ENCODE data around the gene UBE2H.

Gene UBE2H

DNA sequence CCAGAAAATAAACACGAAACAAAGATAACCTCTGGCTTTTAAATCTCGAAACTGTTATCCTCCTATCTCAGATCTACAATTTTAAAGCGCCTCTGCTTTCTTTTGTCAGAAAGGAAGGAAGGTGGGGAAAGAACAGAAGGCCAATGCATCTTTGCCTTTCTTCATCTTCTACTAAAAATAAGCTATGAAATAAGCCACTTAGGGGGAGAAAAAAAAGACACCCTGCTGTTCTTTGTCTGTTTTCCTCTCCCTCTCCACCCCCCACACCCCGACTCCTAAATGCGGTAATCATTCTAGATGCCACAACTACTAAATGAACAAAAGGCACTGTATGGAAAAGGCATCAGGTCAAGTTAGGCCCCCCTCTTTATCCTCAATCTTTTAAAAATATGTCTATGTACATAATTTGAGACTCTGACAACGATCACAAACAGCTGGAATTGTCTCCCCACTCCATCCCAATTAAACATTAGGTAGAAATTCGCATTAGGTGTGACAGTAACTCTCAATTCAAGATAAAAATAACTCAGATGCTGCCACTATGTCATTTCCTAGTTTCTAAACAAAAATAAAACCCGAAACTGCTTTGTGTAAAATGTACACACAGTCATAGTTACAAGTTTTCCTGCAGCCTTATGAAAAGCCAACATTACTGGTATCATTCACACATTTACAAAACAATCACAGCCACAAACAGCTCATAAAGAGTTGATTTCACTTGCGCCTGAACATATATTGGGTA is 2.4 kb downstream of the UBE2H start:
- H3K4me3 ChIP-seq (ENCODE audit: low read depth, low read length), result peak overlapping the region; percentile 95
- no peak for TF ChIP-seq CTCF (IDR thresholded peaks at IDR 0.05; ENCODE audit: borderline replicate concordance, insufficient read depth, low read depth, low read length)

- peak overlapping the region; percentile 47 for H3K4me3 ChIP-seq (ENCODE audit: low read depth, low read length)
- TF ChIP-seq CTCF (IDR thresholded peaks at IDR 0.05; ENCODE audit: borderline replicate concordance, insufficient read depth, low read depth, low read length), result no peak
Observed at GRCh38 chr7:129949292-129950133, 3.2 kb downstream of the UBE2H start.

DNA sequence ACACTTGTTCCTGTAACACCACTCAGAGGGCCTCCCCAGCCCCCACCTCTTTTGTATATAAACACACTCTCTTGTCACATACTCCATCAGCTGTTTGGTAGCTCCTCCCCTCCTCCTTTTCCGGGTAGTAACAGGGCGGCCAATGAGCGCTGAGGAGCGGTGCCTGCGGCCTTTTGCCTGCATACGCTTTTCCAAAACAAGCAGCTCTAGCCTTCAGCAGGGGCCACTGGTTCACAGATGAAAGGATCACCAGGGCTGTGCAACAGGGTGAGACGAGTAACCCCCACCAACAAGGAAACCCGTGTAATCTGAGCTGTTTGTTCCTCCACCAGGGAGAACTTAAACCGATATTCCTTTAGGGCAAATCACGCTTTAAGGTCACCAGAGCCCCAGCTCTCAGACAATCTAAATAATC is 3.9 kb downstream of the UBE2H start:
- peak overlapping the region; percentile 47 for H3K4me3 ChIP-seq (ENCODE audit: low read depth, low read length)
- no peak for TF ChIP-seq CTCF (IDR thresholded peaks at IDR 0.05; ENCODE audit: borderline replicate concordance, insufficient read depth, low read depth, low read length)

- H3K4me3 ChIP-seq (ENCODE audit: low read depth, low read length), result no peak overlapping the region
- no peak for TF ChIP-seq CTCF (IDR thresholded peaks at IDR 0.05; ENCODE audit: borderline replicate concordance, insufficient read depth, low read depth, low read length)
Observed at GRCh38 chr7:129948338-129948737, 4.4 kb downstream of the UBE2H start.

DNA sequence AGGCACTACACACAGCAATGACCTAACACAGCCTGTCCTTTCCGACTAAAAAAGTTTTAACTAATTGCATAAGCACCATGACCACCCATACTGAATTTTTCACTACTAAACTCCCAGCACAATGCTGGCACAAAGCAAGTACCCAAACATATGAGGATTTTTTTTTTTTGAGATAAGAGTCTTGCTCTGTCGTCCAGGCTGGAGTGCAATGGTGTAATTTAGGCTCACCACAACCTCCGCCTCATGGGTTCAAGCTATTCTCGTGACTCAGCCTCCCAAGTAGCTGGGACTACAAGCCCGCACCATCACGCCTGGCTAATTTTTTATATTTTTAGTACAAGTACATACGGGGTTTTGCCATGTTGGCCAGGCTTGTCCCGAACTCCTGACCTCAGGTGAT is 5.1 kb downstream of the UBE2H start:
- no peak for TF ChIP-seq CTCF (IDR thresholded peaks at IDR 0.05; ENCODE audit: borderline replicate concordance, insufficient read depth, low read depth, low read length)
- H3K4me3 ChIP-seq (ENCODE audit: low read depth, low read length), result no peak overlapping the region

GRCh38 chr7:129947049-129947448 is 5.7 kb downstream of the UBE2H start:
- TF ChIP-seq CTCF (IDR thresholded peaks at IDR 0.05; ENCODE audit: borderline replicate concordance, insufficient read depth, low read depth, low read length), result no peak
- H3K4me3 ChIP-seq (ENCODE audit: low read depth, low read length), result no peak overlapping the region
